ENCODE data around the gene CPLANE2.

The CPLANE2 gene

DNA sequence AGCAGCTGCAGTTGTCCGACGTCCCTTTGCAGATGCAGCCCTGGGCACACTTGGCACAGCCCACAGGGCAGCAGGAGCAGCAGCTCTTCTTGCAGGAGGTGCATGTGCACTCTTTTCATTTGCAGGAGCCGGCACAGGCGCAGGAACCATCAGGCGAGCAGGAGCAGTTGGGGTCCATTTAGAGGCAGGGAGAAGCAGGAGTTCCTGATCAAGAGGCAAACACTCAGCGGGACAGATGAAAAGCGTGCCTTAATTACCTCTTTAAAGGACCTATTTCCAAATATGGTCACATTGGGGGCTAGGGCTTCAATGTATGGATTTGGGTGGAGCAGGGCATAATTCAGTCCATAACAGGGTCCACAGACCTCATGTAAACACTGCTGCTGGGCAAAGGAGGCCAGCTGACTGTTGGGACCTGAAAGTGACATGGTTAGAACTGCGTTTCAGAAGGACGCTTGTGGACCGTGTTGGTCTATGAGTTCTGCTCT lies 4.3 kb upstream of the CPLANE2 start:
- no peaks in the 10 kb centered on the region for H3K9me3 ChIP-seq (replicated peaks; ENCODE audit: low read length)
- H3K4me2 ChIP-seq (ENCODE audit: low read length), result no peak overlapping the region
- H3K4me3 ChIP-seq (ENCODE audit: low read length), result no peak overlapping the region
- H3K4me1 ChIP-seq (ENCODE audit: control insufficient read depth, insufficient read depth, low read length), result peaks cover 21% of the 10 kb centered on the region
- no peaks in the 10 kb centered on the region for H3K27me3 ChIP-seq (ENCODE audit: control insufficient read depth, insufficient read depth, low read length)
- H3K9ac ChIP-seq (ENCODE audit: low read depth, low read length), result no peak overlapping the region
- H3K36me3 ChIP-seq (ENCODE audit: insufficient read depth, low read length), result no peaks in the 10 kb centered on the region

DNA sequence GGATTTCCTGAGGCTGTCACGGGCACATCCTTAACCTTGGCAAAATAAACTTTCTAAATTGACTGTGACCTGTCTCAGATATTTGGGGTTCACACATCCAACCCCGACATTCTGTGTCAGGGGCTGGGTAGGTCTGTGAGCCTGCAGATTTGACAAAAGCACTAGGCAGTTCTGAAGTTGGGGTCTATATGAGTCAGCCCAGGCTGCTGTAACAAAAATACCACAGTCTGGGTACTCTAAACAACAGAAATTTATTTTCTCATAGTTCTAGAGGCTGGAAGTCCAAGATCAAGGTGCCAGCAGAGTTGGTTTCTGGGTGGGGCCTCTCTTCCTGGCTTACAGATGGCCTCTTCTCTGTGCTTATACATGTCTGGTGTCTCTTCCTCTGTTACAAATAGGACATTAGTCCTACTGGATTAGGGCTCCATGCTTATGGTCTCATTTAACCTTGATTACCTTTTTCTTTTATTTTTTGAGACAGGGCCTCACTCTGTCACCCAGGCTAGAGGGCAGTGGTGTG lies 3.0 kb upstream of the CPLANE2 start:
- Histone ChIP-seq H3K4me1 (ENCODE audit: control insufficient read depth, insufficient read depth, low read length) (peaks cover 25% of the 10 kb centered on the region), H3K27me3 (ENCODE audit: control insufficient read depth, insufficient read depth, low read length) (no peaks in the 10 kb centered on the region), H3K4me3 (ENCODE audit: low read length) (no peak overlapping the region), H3K4me2 (ENCODE audit: low read length) (no peak overlapping the region), H3K9ac (ENCODE audit: low read depth, low read length) (no peak overlapping the region), H3K36me3 (ENCODE audit: insufficient read depth, low read length) (no peaks in the 10 kb centered on the region), H3K9me3 (replicated peaks; ENCODE audit: low read length) (no peaks in the 10 kb centered on the region)

DNA sequence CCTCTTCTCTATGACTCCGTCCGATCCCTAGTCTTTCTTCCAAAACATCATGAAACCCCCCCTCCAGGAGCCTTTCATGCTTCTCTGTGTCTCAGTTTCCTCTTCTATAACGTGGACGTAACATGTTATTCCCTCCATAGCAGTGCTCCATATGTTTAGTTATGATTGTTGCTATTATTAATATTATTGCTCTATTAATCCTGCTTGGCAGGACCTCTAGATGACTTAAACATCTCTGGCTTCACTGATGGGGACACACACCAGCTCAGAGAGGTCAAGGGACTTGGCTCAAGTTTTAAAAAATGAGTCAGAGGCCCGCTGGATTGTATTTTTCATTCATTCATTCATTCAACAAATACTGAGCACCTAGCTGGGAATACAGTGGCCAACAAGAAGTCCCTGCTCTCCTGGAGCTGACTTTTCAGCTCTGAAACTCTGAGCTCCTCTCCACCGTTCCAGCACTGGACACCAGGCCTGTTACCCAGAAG lies 404 bp upstream of the CPLANE2 start:
- peak overlapping the region; percentile 69 for H3K4me3 ChIP-seq (ENCODE audit: low read length)
- H3K9ac ChIP-seq (ENCODE audit: low read depth, low read length), result peak overlapping the region; percentile 72
- H3K36me3 ChIP-seq (ENCODE audit: insufficient read depth, low read length), result no peaks in the 10 kb centered on the region
- H3K4me2 ChIP-seq (ENCODE audit: low read length), result peak overlapping the region; percentile 84
- no peaks in the 10 kb centered on the region for H3K27me3 ChIP-seq (ENCODE audit: control insufficient read depth, insufficient read depth, low read length)
- H3K9me3 ChIP-seq (replicated peaks; ENCODE audit: low read length), result no peaks in the 10 kb centered on the region
- H3K4me1 ChIP-seq (ENCODE audit: control insufficient read depth, insufficient read depth, low read length), result peaks cover 21% of the 10 kb centered on the region

DNA sequence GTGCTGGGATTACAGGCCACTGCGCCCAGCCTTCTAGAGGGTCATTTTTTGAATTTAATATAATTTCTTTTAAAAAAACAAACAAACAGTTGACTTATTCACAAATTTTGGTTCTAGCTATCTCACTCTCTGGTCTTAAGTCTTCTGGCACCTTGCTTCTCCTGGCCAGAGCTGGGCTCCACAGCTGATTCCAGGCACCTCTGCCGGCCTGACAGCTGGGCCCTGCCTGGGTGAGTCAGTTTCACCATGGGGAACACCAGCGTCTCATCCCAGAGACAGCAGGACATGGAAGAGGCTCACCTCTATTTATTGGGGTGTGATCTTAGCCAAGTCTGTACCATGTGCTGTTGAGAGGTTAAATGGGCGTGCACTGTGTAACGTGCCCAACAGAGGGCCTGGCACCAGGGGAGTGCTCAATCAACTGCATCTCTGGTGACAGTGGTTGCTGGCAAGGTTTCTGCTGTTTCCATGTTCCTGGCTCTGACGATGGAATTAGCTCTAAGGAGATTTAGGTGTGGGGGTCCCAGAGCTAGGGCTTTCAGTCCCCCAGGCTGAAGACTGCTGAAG lies 956 bp downstream of the CPLANE2 start:
- Histone ChIP-seq H3K27me3 (ENCODE audit: control insufficient read depth, insufficient read depth, low read length) (no peaks in the 10 kb centered on the region), H3K9me3 (replicated peaks; ENCODE audit: low read length) (no peaks in the 10 kb centered on the region), H3K4me3 (ENCODE audit: low read length) (peak overlapping the region; percentile 69), H3K4me2 (ENCODE audit: low read length) (peak overlapping the region; percentile 84), H3K9ac (ENCODE audit: low read depth, low read length) (peak overlapping the region; percentile 72), H3K36me3 (ENCODE audit: insufficient read depth, low read length) (no peaks in the 10 kb centered on the region), H3K4me1 (ENCODE audit: control insufficient read depth, insufficient read depth, low read length) (peaks cover 21% of the 10 kb centered on the region)

DNA sequence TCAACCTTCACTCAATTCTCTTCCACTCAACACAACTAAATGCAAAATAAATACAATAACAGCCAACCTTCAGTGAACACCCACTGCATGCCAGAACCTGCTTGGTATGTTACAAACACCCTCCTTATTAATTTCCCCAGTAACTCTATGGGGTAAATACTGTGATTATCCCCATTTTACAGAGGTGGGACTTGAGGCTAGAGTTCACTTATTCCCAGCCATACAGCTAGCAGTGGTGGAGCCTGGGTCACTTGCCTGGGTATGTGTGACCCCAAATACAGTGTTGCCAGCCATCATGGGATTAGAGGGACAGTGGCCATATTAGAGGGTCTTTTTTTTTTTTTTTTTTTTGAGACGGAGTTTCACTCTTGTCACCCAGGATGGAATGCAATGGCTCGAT lies 1.6 kb downstream of the CPLANE2 start:
- H3K4me3 ChIP-seq (ENCODE audit: low read length), result no peak overlapping the region
- no peaks in the 10 kb centered on the region for H3K9me3 ChIP-seq (replicated peaks; ENCODE audit: low read length)
- no peaks in the 10 kb centered on the region for H3K36me3 ChIP-seq (ENCODE audit: insufficient read depth, low read length)
- H3K4me1 ChIP-seq (ENCODE audit: control insufficient read depth, insufficient read depth, low read length), result peaks cover 21% of the 10 kb centered on the region
- no peak overlapping the region for H3K4me2 ChIP-seq (ENCODE audit: low read length)
- no peak overlapping the region for H3K9ac ChIP-seq (ENCODE audit: low read depth, low read length)
- no peaks in the 10 kb centered on the region for H3K27me3 ChIP-seq (ENCODE audit: control insufficient read depth, insufficient read depth, low read length)

DNA sequence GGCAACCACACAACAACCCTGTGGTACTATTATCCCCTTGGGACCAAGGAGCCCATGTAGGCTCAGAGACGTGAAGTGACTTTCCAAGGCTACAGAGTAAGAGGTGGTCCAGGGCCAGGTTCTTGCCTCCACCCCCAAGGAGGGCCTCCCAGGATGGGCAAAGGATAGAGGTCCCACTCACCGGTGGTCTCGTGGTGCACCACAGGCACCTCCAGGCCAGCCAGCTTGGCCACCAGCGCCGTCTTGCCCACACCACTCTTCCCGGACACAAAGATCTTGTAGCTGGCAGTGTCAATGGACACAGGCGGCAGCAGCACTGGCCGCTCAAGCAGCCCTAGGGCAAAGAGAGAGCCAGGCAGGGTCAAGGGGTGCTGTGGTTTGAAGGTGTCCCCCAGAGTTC lies 3.6 kb downstream of the CPLANE2 start:
- H3K36me3 ChIP-seq (ENCODE audit: insufficient read depth, low read length), result no peaks in the 10 kb centered on the region
- H3K9me3 ChIP-seq (replicated peaks; ENCODE audit: low read length), result no peaks in the 10 kb centered on the region

DNA sequence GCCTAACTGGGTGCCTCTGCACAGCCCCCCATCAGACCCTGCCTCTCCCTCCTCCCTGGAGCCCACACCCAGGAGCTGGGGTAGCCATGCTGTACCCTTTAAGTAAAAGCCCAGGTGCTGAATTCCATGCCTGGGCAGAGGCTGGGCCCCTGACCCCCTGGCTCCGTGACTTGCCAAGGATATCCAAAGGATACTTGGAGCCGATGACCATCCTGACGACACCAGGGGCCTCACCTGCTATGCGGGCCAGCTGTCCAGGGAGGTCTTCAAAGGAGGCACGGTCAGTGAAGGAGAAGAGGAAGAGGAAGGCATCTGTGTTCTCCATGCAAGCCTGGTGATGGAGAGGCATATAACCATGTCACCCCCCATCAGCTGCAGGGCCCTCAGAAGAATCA lies 4.7 kb downstream of the CPLANE2 start:
- no peaks in the 10 kb centered on the region for H3K36me3 ChIP-seq (ENCODE audit: insufficient read depth, low read length)
- no peak overlapping the region for H3K4me3 ChIP-seq (ENCODE audit: low read length)
- no peak overlapping the region for H3K9ac ChIP-seq (ENCODE audit: low read depth, low read length)
- no peak overlapping the region for H3K4me2 ChIP-seq (ENCODE audit: low read length)
- peaks cover 13% of the 10 kb centered on the region for H3K4me1 ChIP-seq (ENCODE audit: control insufficient read depth, insufficient read depth, low read length)
- H3K27me3 ChIP-seq (ENCODE audit: control insufficient read depth, insufficient read depth, low read length), result no peaks in the 10 kb centered on the region
- no peaks in the 10 kb centered on the region for H3K9me3 ChIP-seq (replicated peaks; ENCODE audit: low read length)

More for the DNA sequence above, 3.6 kb downstream of the CPLANE2 start:
- H3K27me3 ChIP-seq (ENCODE audit: control insufficient read depth, insufficient read depth, low read length), result no peaks in the 10 kb centered on the region
- H3K4me3 ChIP-seq (ENCODE audit: low read length), result no peak overlapping the region
- H3K4me1 ChIP-seq (ENCODE audit: control insufficient read depth, insufficient read depth, low read length), result peaks cover 21% of the 10 kb centered on the region
- H3K4me2 ChIP-seq (ENCODE audit: low read length), result no peak overlapping the region
- H3K9ac ChIP-seq (ENCODE audit: low read depth, low read length), result no peak overlapping the region

DNA sequence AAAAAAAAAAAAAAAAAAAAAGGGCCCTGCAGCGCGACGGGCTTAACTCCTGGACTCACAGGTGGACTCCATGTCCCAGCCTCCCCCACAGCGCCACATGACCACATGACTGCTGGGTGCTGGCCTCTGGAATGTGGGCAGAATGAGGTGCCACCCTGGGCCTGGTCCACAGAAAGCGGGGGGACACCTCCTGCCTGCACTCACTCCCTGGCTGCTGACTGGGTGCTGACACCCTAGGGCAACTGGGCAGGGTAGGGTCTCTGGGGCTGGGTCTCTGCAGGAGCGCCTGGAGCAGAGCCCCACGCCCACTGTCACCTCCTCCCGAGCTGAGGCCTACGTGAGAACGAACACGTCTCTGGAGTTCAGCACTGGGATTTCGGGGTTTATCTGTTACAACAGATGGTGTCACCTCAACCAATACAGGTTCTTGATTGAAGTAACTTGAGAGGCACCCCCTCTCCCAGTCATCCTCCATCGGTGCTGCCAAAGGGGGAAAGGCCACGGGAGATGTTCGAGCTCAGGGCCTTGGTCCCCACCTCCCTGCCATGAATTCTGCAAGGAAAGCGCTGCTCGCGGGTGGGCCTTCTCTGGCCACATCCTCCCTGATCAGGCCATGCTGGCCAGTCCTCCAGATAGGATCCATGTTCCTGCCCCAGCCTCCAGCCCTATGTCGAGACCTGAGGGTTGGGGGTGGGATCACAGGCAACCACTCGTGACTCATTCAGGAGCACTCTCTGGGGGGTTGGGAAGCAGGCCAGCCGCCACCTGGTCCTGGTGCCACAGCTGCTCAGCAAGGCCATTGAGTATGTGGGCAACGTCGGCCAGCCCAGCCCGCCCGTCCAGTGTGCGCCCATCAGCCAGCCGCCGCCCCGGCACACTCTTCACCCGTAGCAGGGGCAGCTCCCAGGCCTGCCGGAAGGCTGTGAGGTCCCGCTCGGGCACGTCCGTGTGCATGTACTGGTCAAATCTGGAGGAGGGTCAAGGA lies 5.4 kb downstream of the CPLANE2 start:
- Histone ChIP-seq H3K9ac (ENCODE audit: low read depth, low read length) (no peak overlapping the region), H3K9me3 (replicated peaks; ENCODE audit: low read length) (no peaks in the 10 kb centered on the region), H3K36me3 (ENCODE audit: insufficient read depth, low read length) (no peaks in the 10 kb centered on the region), H3K4me1 (ENCODE audit: control insufficient read depth, insufficient read depth, low read length) (peaks cover 8% of the 10 kb centered on the region), H3K4me3 (ENCODE audit: low read length) (no peak overlapping the region), H3K4me2 (ENCODE audit: low read length) (no peak overlapping the region), H3K27me3 (ENCODE audit: control insufficient read depth, insufficient read depth, low read length) (peaks cover 5% of the 10 kb centered on the region)

DNA sequence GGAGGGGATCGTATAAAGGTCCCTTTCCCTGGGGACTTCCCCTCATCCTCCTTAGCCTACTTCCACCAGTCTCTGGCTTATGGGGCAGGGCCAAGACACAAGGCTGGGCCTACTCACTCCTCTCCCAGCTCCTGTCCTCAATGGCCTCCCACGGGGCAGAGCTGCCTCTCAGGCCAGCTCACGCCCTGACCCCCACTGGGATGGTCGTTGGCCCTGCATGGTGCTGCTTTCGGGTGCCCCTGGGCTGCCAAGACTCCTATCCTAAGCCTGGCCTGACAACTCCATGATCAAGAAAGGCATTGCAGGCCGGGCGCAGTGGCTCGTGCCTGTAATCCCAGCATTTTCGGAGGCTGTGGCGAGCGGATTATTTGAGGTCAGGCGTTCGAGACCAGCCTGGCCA lies 6.2 kb downstream of the CPLANE2 start:
- Histone ChIP-seq H3K27me3 (ENCODE audit: control insufficient read depth, insufficient read depth, low read length) (peaks cover 13% of the 10 kb centered on the region), H3K4me1 (ENCODE audit: control insufficient read depth, insufficient read depth, low read length) (no peaks in the 10 kb centered on the region), H3K9me3 (replicated peaks; ENCODE audit: low read length) (no peaks in the 10 kb centered on the region), H3K4me2 (ENCODE audit: low read length) (no peak overlapping the region), H3K4me3 (ENCODE audit: low read length) (no peak overlapping the region), H3K9ac (ENCODE audit: low read depth, low read length) (no peak overlapping the region), H3K36me3 (ENCODE audit: insufficient read depth, low read length) (no peaks in the 10 kb centered on the region)

DNA sequence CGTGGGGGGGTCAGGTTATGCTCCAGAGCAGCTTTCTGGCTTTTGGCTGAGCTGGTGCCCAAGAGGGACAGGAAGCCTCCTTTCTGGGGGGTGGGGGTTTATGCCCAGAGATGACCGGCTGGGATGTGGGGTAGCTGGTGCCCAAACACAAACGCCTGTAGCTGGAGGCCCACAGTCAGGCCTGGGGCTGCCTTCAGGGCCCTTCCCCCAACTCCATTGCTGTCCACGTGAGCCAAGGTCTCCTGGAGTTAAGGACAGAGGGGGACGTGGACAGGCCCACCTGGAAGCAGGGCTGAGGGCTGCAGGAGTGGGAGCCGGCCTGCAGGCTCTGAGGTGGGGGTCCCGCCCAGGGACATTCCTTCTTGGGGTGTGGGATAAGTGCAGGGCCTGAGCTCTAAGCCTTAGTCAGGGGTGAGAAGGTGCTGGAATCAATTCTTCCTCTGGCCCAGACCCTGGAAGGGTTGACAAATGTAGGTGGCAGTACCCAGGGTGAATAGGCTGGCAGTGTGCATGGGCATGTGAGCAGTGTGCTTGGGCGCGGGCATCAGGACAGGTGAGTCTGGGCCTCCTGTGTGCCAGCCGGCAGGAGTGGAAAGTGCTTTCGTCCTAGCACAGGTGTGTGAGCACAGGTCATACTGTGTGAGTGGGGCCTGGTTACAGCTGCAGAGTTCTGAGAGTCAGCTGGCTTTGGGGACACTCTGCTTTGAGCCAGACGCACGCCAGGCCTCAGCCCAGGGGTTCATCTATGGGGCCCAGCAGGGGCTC lies 6.8 kb downstream of the CPLANE2 start:
- H3K4me2 ChIP-seq (ENCODE audit: low read length), result no peak overlapping the region
- H3K4me1 ChIP-seq (ENCODE audit: control insufficient read depth, insufficient read depth, low read length), result no peaks in the 10 kb centered on the region
- H3K9me3 ChIP-seq (replicated peaks; ENCODE audit: low read length), result no peaks in the 10 kb centered on the region
- no peak overlapping the region for H3K4me3 ChIP-seq (ENCODE audit: low read length)
- peaks cover 14% of the 10 kb centered on the region for H3K27me3 ChIP-seq (ENCODE audit: control insufficient read depth, insufficient read depth, low read length)
- no peaks in the 10 kb centered on the region for H3K36me3 ChIP-seq (ENCODE audit: insufficient read depth, low read length)
- no peak overlapping the region for H3K9ac ChIP-seq (ENCODE audit: low read depth, low read length)
